ENCODE measurements around the gene NPAT.

DNA sequence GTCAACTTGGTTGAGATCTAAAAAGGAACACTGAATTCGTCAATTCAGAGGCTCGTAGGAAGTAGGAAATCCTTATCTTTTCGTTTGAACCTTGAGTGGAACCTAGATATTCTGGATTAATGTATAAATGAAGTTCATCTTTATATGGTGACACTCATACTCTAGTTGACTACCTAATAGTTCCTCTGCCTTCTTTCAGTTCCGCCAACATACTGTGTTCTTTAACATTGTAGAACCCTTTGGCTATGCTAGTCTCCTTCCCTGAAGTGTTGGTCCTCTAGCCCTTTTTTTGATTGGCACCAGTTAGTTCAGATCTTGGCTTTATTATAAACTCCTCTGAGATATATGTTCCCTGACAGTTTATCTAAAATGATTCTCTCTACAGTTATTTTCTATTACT lies 1.9 kb upstream of the NPAT start:
- TF ChIP-seq, protein P1, sequence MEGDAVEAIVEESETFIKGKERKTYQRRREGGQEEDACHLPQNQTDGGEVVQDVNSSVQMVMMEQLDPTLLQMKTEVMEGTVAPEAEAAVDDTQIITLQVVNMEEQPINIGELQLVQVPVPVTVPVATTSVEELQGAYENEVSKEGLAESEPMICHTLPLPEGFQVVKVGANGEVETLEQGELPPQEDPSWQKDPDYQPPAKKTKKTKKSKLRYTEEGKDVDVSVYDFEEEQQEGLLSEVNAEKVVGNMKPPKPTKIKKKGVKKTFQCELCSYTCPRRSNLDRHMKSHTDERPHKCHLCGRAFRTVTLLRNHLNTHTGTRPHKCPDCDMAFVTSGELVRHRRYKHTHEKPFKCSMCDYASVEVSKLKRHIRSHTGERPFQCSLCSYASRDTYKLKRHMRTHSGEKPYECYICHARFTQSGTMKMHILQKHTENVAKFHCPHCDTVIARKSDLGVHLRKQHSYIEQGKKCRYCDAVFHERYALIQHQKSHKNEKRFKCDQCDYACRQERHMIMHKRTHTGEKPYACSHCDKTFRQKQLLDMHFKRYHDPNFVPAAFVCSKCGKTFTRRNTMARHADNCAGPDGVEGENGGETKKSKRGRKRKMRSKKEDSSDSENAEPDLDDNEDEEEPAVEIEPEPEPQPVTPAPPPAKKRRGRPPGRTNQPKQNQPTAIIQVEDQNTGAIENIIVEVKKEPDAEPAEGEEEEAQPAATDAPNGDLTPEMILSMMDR (optimal IDR thresholded peaks at IDR 0.05 in 1 of 3, IDR thresholded peaks at IDR 0.05 in 1 of 3, conservative IDR thresholded peaks at IDR 0.05 in 1 of 3; ENCODE audit: extremely low read depth in 1 of 3, insufficient read depth in 2 of 3, low read length in 3 of 3) = no peak
- TF ChIP-seq EZH2 (IDR thresholded peaks at IDR 0.05; ENCODE audit: low read length) = no peak

Data from keratinocyte (primary cell).